PC-3 (cell line): ENCODE results near the gene ZNF746. TPM values are rescaled to one million over a fixed set of nuclear protein-coding genes. Genes with fewer than 3 reads are reported as not detected.

Experiments
- ATAC-seq: fragments of 200-7000 bp; cut with Tn5 transposase; 2 replicates; pipeline ENCODE4 v1.9.1; 2020; ENCODE audit warnings: mild to moderate bottlenecking, moderate library complexity
- BruUV-seq: library from RNA; stranded (reverse); fragments of 400-500 nt; replicated peaks from 2 replicates; lab custom pipeline; 2021; lab: Mats Ljungman, UMichigan
- CTCF ChIA-PET: fragments of 300-600 bp; sonication (Branson Sonifier 250); formaldehyde crosslinking; loops from one replicate; lab custom pipeline; 2022; ENCODE audit warnings: antibody characterized with exemption; lab: Charles Lee
- POLR2A ChIA-PET: fragments of 300-600 bp; sonication (Branson Sonifier 250); formaldehyde crosslinking; loops from one replicate; lab custom pipeline; 2022; ENCODE audit warnings: antibody characterized with exemption; ENCODE audit not compliant: unreplicated experiment; lab: Charles Lee
- DNase-seq: peaks from one replicate; pipeline ENCODE4 v3.0.0-alpha.2; 2015
- H2AFZ ChIP-seq: fragments of 300-600 bp; sonication (generic); 2 replicates; pipeline ENCODE4 v1.6.0; 2016; ENCODE audit warnings: antibody characterized with exemption, low read length
- H3F3A ChIP-seq: fragments of 300-600 bp; sonication (generic); one replicate; pipeline ENCODE4 v1.6.0; 2017; ENCODE audit warnings: antibody characterized with exemption, low read length, control low read depth, mild to moderate bottlenecking; ENCODE audit not compliant: unreplicated experiment
- H3K27ac ChIP-seq: fragments of 300-600 bp; sonication (generic); 2 replicates; pipeline ENCODE4 v1.5.1; 2016; ENCODE audit warnings: mild to moderate bottlenecking, low read length
- H3K27me3 ChIP-seq: fragments of 300-600 bp; sonication (generic); 2 replicates; pipeline ENCODE4 v1.6.1; 2016; ENCODE audit warnings: low read length, mixed read lengths
- H3K36me3 ChIP-seq: fragments of 300-600 bp; sonication (generic); 2 replicates; pipeline ENCODE4 v1.6.1; 2016; ENCODE audit warnings: low read depth, mixed run types, low read length, mixed read lengths
- H3K4me1 ChIP-seq: fragments of 300-600 bp; sonication (generic); 2 replicates; pipeline ENCODE4 v1.5.1; 2016; ENCODE audit warnings: low read length; ENCODE audit not compliant: insufficient read depth
- H3K4me2 ChIP-seq: fragments of 300-600 bp; sonication (generic); 2 replicates; pipeline ENCODE4 v1.6.0; 2016; ENCODE audit warnings: low read length
- H3K4me3 ChIP-seq: fragments of 300-600 bp; sonication (generic); 2 replicates; pipeline ENCODE4 v1.5.1; 2016; ENCODE audit warnings: mild to moderate bottlenecking, low read length, mixed read lengths
- H3K79me2 ChIP-seq: fragments of 300-600 bp; sonication (generic); 2 replicates; pipeline ENCODE4 v1.6.1; 2017; ENCODE audit warnings: low read length, mixed read lengths
- H3K9ac ChIP-seq: fragments of 300-600 bp; sonication (generic); 2 replicates; pipeline ENCODE4 v1.6.0; 2016; ENCODE audit warnings: mild to moderate bottlenecking, low read length
- H3K9me2 ChIP-seq: fragments of 300-600 bp; sonication (generic); replicated peaks from 2 replicates; pipeline ENCODE4 v1.6.1; 2016; ENCODE audit warnings: mixed run types, low read length, mixed read lengths
- H3K9me3 ChIP-seq: fragments of 300-600 bp; sonication (generic); 2 replicates; pipeline ENCODE4 v1.6.1; 2016; ENCODE audit warnings: low read length, mixed read lengths
- H4K20me1 ChIP-seq: fragments of 300-600 bp; sonication (generic); 2 replicates; pipeline ENCODE4 v1.6.1; 2016; ENCODE audit warnings: low read length, mixed read lengths
- EZH2 ChIP-seq: fragments of 300-600 bp; sonication (generic); IDR thresholded peaks from one replicate; pipeline ENCODE4 v1.6.1; 2017; ENCODE audit warnings: antibody characterized with exemption, mild to moderate bottlenecking, low read length; ENCODE audit not compliant: unreplicated experiment
- EZH2phosphoT487 ChIP-seq: fragments of 300-600 bp; sonication (generic); IDR thresholded peaks from 2 replicates; pipeline ENCODE4 v1.6.1; 2018; ENCODE audit warnings: mild to moderate bottlenecking, antibody characterized with exemption, low read length, borderline replicate concordance
- intact Hi-C: fragments of 100-400 bp; cut with micrococcal nuclease; formaldehyde crosslinking; loops from 2 replicates; pipeline ENCODE4 v1.9.0; 2023
- total RNA-seq: library from RNA; depleted of rRNA; stranded (reverse); fragments of >200 nt; gene quantifications from 2 replicates; pipeline ENCODE4 v1.2.3, GENCODE V29; 2014
- TF ChIP-seq, protein P1 (sequence below): fragments of 300-600 bp; sonication (generic); conservative IDR thresholded peaks from 2 replicates; pipeline ENCODE4 v1.5.1; 2017; ENCODE audit warnings: antibody characterized with exemption, low read depth, mild to moderate bottlenecking, low read length

The ZNF746 gene
- total RNA-seq, 1 experiment from 2014 or later, result 19.6 TPM

GRCh38 chr7:149469806-149470205, 27.8 kb downstream of the ZNF746 start:
- ATAC-seq (no peak), DNase-seq (no peak)
- peaks cover 10% of the 10 kb centered on the region; the same call in 1 of the 2 replicates for H3K9me3 ChIP-seq
- BruUV-seq, result no TSS peak
- no peak for TF ChIP-seq EZH2
- TF ChIP-seq, protein P1, sequence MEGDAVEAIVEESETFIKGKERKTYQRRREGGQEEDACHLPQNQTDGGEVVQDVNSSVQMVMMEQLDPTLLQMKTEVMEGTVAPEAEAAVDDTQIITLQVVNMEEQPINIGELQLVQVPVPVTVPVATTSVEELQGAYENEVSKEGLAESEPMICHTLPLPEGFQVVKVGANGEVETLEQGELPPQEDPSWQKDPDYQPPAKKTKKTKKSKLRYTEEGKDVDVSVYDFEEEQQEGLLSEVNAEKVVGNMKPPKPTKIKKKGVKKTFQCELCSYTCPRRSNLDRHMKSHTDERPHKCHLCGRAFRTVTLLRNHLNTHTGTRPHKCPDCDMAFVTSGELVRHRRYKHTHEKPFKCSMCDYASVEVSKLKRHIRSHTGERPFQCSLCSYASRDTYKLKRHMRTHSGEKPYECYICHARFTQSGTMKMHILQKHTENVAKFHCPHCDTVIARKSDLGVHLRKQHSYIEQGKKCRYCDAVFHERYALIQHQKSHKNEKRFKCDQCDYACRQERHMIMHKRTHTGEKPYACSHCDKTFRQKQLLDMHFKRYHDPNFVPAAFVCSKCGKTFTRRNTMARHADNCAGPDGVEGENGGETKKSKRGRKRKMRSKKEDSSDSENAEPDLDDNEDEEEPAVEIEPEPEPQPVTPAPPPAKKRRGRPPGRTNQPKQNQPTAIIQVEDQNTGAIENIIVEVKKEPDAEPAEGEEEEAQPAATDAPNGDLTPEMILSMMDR, result no peak
- TF ChIP-seq EZH2phosphoT487, result no peak
- H3K36me3 ChIP-seq, result peaks cover 12% of the 10 kb centered on the region; the same call in 1 of the 2 replicates
- no peak overlapping the region for H3K4me2 ChIP-seq
- H3K27me3 ChIP-seq, result no peaks in the 10 kb centered on the region
- H3F3A ChIP-seq, result no peaks in the 10 kb centered on the region
- H2AFZ ChIP-seq, result no peak overlapping the region
- H4K20me1 ChIP-seq, result no peaks in the 10 kb centered on the region
- H3K9me2 ChIP-seq, result no peaks in the 10 kb centered on the region
- no peaks in the 10 kb centered on the region for H3K4me1 ChIP-seq
- no peaks in the 10 kb centered on the region for H3K79me2 ChIP-seq
- H3K27ac ChIP-seq, result no peak overlapping the region
- intact Hi-C loops, result no loop called here
- H3K4me3 ChIP-seq, result no peak overlapping the region
- POLR2A ChIA-PET, result no interaction called here
- H3K9ac ChIP-seq, result no peak overlapping the region
- CTCF ChIA-PET, result no interaction called here

DNA sequence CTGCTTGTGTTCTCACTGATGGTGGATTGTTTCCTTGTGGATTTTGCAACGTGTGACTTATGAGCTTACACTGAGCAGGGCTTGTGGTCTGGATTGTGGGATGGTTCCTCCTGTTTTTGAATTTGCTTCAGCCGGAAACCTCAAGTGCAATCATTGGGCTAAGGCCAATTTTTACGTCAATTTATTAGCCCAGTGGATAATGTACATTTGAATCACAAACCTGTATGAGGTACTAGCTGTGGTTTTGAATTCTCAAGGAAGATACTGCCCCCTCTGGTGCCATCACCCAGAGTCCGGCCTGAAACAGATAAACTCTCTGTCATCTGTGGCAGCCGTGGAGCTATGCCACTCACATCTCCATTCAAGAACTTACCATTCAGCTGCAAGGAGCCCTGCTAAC, 29.4 kb downstream of the ZNF746 start:
- ATAC-seq (peak; percentile 40), DNase-seq (no peak)
- Histone ChIP-seq H3K27ac (no peak overlapping the region), H3K27me3 (no peaks in the 10 kb centered on the region), H3K9ac (no peak overlapping the region), H3K79me2 (no peaks in the 10 kb centered on the region), H3K36me3 (0 out of 2 replicates have a peak, but pooled peaks cover under 1% of the 10 kb centered on the region), H2AFZ (no peak overlapping the region), H3K4me2 (no peak overlapping the region), H4K20me1 (no peaks in the 10 kb centered on the region), H3K4me3 (no peak overlapping the region), H3K4me1 (no peaks in the 10 kb centered on the region), H3K9me2 (no peaks in the 10 kb centered on the region), H3F3A (no peaks in the 10 kb centered on the region), H3K9me3 (peaks cover 10% of the 10 kb centered on the region; the same call in 1 of the 2 replicates)
- POLR2A ChIA-PET, result interaction anchor here (0.6 kb wide), 1 partner anchor 157 kb away, joined by 3 read pairs; no protein-coding TSS in a partner anchor
- intact Hi-C loops, result no loop called here
- BruUV-seq, result no TSS peak
- CTCF ChIA-PET, result interaction anchor here (0.5 to 0.8 kb wide), 3 partner anchors 148 to 207 kb away, joined by 3 to 9 read pairs (median 5); partner anchors contain the start of gene ZNF783
- TF ChIP-seq, protein P1, result 0 out of 2 replicates have a peak, but pooled peaks have one; percentile 23
- TF ChIP-seq EZH2phosphoT487, result no peak

DNA sequence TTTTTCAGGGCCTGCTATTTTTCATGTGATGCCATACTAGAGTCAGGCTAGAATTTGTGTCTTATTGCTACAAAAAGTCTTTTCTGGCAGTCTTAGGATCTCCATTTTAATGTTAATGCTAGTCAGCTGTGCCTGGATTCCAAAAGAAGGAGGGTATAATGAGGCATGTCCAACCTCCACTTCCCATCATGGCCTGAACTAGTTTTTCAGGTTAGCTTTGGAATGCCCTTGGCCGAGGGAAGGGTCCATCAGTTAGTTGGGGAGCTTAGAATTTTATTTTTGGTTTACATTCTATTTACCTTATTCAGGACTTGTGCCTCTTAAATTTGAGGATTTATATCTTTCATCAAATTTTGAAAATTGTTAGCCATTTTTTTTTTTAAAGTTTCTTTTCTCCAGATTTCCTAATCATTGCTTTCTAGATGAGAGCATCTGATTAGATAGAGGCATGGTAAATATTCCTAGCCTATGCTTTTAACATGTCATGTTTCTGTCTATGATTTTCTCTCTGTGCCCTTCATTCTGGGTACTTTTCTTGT, 30.2 kb downstream of the ZNF746 start:
- no peak overlapping the region for H2AFZ ChIP-seq
- H3K4me1 ChIP-seq, result no peaks in the 10 kb centered on the region
- BruUV-seq, result no TSS peak
- ChIA-PET POLR2A (no interaction called here), CTCF (no interaction called here)
- no peak overlapping the region for H3K4me3 ChIP-seq
- no peak overlapping the region for H3K27ac ChIP-seq
- no peaks in the 10 kb centered on the region for H3K27me3 ChIP-seq
- peaks cover 10% of the 10 kb centered on the region; the same call in 1 of the 2 replicates for H3K9me3 ChIP-seq
- no peaks in the 10 kb centered on the region for H3K9me2 ChIP-seq
- intact Hi-C loops, result no loop called here
- no peak overlapping the region for H3K4me2 ChIP-seq
- no peaks in the 10 kb centered on the region for H4K20me1 ChIP-seq
- no peaks in the 10 kb centered on the region for H3K79me2 ChIP-seq
- no peak for DNase-seq
- TF ChIP-seq EZH2, result no peak
- TF ChIP-seq, protein P1, result no peak
- H3K9ac ChIP-seq, result no peak overlapping the region
- H3F3A ChIP-seq, result no peaks in the 10 kb centered on the region
- ATAC-seq, result no peak
- no peaks in the 10 kb centered on the region for H3K36me3 ChIP-seq
